ENCODE data around the gene POU2F3. TPM values are rescaled to one million over a fixed set of nuclear protein-coding genes. Genes with fewer than 3 reads are reported as not detected.

The POU2F3 gene
- total and polyA plus RNA-seq, 7 donors: not detected

DNA sequence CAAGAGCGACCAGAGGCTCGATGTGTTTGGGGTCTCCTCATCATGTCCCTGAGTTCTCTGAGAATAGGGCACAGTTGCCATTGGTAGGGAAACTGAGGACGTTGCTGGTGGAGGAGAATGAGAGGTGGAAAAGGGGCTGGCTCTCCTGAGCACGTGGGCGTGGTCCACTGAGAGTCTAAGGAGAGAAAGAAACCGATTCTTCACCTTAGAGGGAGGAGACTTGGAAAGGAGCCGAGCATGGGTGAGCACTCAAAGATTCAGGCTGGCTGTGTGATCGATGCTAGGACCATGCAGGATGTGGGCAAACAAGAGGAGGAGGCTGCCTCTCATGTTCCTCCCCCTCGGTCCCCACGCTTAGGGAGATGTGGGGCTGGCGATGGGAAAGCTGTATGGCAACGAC is 65.3 kb downstream of the POU2F3 start:
- Histone ChIP-seq H3K27ac (no peak overlapping the region), H3K27me3 (ENCODE audit: insufficient read depth in 3 of 3, low read length in 2 of 3) (peaks cover 0 to 9% (median 2%) of the 10 kb centered on the region in 3 donors), H3K9me3 (no peaks in the 10 kb centered on the region), H3K4me1 (no peaks in the 10 kb centered on the region), H3K36me3 (ENCODE audit: insufficient read depth in 1 of 2, low read depth in 1 of 2) (no peaks in the 10 kb centered on the region), H3K4me3 (no peak overlapping the region)
- TF ChIP-seq, protein P1, sequence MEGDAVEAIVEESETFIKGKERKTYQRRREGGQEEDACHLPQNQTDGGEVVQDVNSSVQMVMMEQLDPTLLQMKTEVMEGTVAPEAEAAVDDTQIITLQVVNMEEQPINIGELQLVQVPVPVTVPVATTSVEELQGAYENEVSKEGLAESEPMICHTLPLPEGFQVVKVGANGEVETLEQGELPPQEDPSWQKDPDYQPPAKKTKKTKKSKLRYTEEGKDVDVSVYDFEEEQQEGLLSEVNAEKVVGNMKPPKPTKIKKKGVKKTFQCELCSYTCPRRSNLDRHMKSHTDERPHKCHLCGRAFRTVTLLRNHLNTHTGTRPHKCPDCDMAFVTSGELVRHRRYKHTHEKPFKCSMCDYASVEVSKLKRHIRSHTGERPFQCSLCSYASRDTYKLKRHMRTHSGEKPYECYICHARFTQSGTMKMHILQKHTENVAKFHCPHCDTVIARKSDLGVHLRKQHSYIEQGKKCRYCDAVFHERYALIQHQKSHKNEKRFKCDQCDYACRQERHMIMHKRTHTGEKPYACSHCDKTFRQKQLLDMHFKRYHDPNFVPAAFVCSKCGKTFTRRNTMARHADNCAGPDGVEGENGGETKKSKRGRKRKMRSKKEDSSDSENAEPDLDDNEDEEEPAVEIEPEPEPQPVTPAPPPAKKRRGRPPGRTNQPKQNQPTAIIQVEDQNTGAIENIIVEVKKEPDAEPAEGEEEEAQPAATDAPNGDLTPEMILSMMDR (IDR thresholded peaks at IDR 0.05): no peak
- DNase-seq (no peak), ATAC-seq (no peak)
- 81 to 84% (median 83%) methylated on average over 12 of the region's 12 CpGs for WGBS, 3 donors
- intact Hi-C loops (cut with DNase I): no loop called here

- H3K9me3 ChIP-seq: no peaks in the 10 kb centered on the region
- peaks cover 0 to 18% (median 2%) of the 10 kb centered on the region in 3 donors for H3K27me3 ChIP-seq (ENCODE audit: insufficient read depth in 3 of 3, low read length in 2 of 3)
- TF ChIP-seq, protein P1 (IDR thresholded peaks at IDR 0.05): peak; percentile 7
- WGBS, 3 donors: 46 to 57% (median 49%) methylated on average over 11 of the region's 11 CpGs
- H3K27ac ChIP-seq: no peak overlapping the region
- H3K36me3 ChIP-seq (ENCODE audit: insufficient read depth in 1 of 2, low read depth in 1 of 2): no peaks in the 10 kb centered on the region
- DNase-seq: no peak
- no peak overlapping the region for H3K4me3 ChIP-seq
- ATAC-seq: no peak
- intact Hi-C loops (cut with DNase I): no loop called here
- no peaks in the 10 kb centered on the region for H3K4me1 ChIP-seq
Observed at GRCh38 chr11:120306519-120307242, 66.7 kb downstream of the POU2F3 start.

DNA sequence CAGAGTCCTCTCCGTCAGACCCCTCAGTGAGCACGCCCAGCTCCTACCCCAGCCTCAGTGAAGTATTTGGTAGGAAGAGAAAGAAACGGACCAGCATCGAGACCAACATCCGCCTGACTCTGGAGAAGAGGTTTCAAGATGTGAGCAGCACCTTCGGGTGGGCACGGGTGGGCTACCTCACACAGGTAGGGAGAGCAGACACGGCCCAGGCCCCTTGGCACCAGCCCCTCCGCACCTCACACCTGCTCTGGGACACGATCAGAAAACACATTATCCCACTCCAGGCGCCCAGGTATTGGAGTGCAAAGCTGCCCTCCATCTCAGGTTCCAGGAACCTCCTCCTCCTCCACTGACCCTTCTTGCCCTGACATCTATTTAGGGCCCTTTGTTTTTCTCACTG is 67.5 kb downstream of the POU2F3 start:
- Histone ChIP-seq H3K27me3 (ENCODE audit: insufficient read depth in 3 of 3, low read length in 2 of 3) (peaks cover 0 to 18% (median 2%) of the 10 kb centered on the region in 3 donors), H3K9me3 (no peaks in the 10 kb centered on the region), H3K4me1 (no peaks in the 10 kb centered on the region), H3K36me3 (ENCODE audit: insufficient read depth in 1 of 2, low read depth in 1 of 2) (no peaks in the 10 kb centered on the region), H3K4me3 (no peak overlapping the region), H3K27ac (no peak overlapping the region)
- intact Hi-C loops (cut with DNase I): no loop called here
- WGBS, 3 donors: 89 to 96% (median 92%) methylated on average over 11 of the region's 11 CpGs
- TF ChIP-seq, protein P1 (IDR thresholded peaks at IDR 0.05): no peak
- no peak for ATAC-seq
- DNase-seq: no peak

GRCh38 chr11:120308081-120308480 is 68.1 kb downstream of the POU2F3 start:
- WGBS, 3 donors: 85 to 93% (median 89%) methylated on average over 7 of the region's 7 CpGs
- no peaks in the 10 kb centered on the region for H3K36me3 ChIP-seq (ENCODE audit: insufficient read depth in 1 of 2, low read depth in 1 of 2)
- ATAC-seq: no peak
- TF ChIP-seq, protein P1 (IDR thresholded peaks at IDR 0.05): no peak
- no peak overlapping the region for H3K4me3 ChIP-seq
- DNase-seq: no peak
- H3K27me3 ChIP-seq (ENCODE audit: insufficient read depth in 3 of 3, low read length in 2 of 3): peaks cover 0 to 18% (median 2%) of the 10 kb centered on the region in 3 donors
- H3K4me1 ChIP-seq: no peaks in the 10 kb centered on the region
- H3K27ac ChIP-seq: no peak overlapping the region
- no peaks in the 10 kb centered on the region for H3K9me3 ChIP-seq
- intact Hi-C loops (cut with DNase I): no loop called here

- ATAC-seq: no peak
Observed at GRCh38 chr11:120310870-120311269, 70.9 kb downstream of the POU2F3 start.

More at GRCh38 chr11:120310870-120311269, 70.9 kb downstream of the POU2F3 start:
- WGBS, 3 donors: 75 to 80% (median 76%) methylated on average over 3 of the region's 3 CpGs
- no peak for DNase-seq
- intact Hi-C loops (cut with DNase I): no loop called here
- H3K9me3 ChIP-seq: no peaks in the 10 kb centered on the region
- no peak overlapping the region for H3K27ac ChIP-seq
- no peaks in the 10 kb centered on the region for H3K4me1 ChIP-seq
- H3K4me3 ChIP-seq: no peak overlapping the region
- peaks cover 0 to 18% (median 2%) of the 10 kb centered on the region in 3 donors for H3K27me3 ChIP-seq (ENCODE audit: insufficient read depth in 3 of 3, low read length in 2 of 3)
- no peaks in the 10 kb centered on the region for H3K36me3 ChIP-seq (ENCODE audit: insufficient read depth in 1 of 2, low read depth in 1 of 2)
- TF ChIP-seq, protein P1 (IDR thresholded peaks at IDR 0.05): no peak
